Stimulated activated CD8-positive, alpha-beta memory T cell treated with anti-CD3 and anti-CD28 coated beads, Interleukin-4, amount 100 ng/mL, for 24 hours (primary cell): ENCODE measurements around the gene CDCP2.

Source experiments
- DNase-seq: peaks from one replicate; pipeline ENCODE4 v3.0.0-alpha.2; 2020; ENCODE audit warnings: low read depth

Gene CDCP2

GRCh38 chr1:54136963-54137533, 15.8 kb downstream of the CDCP2 start:
- no peak for DNase-seq

DNA sequence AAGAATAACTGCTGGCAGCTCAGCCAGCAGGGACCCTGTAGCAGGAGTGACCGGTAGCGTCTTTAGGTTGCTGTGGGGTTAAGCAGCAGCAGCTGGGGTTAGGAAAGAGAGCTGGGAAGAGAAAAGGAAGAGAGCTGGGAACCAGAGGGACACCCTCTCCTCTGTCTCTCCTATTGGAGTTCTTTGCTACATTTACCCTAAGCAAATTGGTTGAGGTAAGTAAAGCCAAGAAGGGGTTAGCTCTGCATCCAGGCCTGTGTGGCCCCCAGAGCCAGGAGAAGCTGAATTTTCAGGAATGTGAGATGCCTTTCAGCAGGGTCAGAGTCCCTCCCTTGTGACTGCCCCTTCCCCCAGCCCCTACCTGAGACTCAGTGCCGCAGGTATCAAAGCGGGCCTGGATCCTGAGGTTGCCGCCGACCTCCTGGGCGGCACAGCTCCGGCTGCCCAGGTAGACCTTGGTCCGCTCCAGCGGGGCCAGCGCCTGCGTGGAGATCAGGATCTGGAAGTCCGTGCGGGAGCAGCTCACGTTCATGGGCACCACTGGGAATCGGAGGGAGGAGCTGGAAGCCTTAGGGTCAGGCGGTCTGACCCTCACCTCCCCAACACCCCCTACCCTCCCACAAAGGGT, 16.4 kb downstream of the CDCP2 start:
- DNase-seq, result no peak

GRCh38 chr1:54135436-54136120, 17.2 kb downstream of the CDCP2 start:
- DNase-seq, result no peak

DNA sequence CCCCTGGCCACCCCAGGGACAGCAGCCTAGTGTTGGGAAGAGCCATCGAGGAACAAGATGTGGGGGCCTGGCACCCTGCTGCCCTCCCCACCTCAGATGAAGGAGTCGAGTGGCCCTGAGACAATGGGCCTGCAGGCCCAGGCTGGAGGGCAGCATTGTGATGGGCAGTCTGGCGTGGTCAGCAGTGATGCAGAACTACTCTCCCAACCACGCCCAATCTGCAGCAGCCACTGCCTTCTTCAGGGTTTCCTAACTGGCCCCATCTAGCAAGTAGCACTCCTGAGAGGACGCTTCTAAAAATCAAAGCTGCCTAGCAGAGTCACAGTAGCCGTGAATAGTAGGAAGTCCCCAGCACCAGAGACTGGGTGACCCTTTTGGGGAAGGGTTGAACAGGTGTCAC, 18.5 kb downstream of the CDCP2 start:
- no peak for DNase-seq

GRCh38 chr1:54132495-54132894, 20.3 kb downstream of the CDCP2 start:
- DNase-seq, result no peak

DNA sequence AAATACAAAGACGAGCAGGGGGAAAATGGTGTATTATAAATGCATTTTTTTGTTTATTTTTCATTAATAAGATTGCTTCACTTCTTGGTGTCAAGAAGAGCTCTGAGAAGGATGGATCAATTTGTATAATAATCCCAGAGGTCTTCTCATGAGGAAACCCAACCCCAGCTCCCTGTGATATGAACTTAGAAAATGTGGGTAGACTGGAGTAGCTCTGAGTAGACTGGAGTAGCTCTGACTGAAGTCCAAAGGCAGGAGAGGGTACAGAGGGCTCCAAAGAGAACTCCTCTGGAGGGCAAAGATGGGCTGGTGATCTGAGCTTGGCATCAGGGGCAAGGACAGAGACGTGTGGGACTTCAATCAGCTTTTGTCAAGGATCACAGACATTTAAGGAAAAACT, 21.4 kb downstream of the CDCP2 start:
- no peak for DNase-seq

GRCh38 chr1:54129858-54130257, 22.9 kb downstream of the CDCP2 start:
- DNase-seq, result no peak

- DNase-seq, result no peak
These were observed 25.1 kb downstream of the CDCP2 start for GRCh38 chr1:54127594-54128300.

- DNase-seq, result no peak
These were observed 26.5 kb downstream of the CDCP2 start for GRCh38 chr1:54126271-54126815.

- DNase-seq, result no peak
These were observed 27.3 kb downstream of the CDCP2 start for GRCh38 chr1:54125386-54126070.

DNA sequence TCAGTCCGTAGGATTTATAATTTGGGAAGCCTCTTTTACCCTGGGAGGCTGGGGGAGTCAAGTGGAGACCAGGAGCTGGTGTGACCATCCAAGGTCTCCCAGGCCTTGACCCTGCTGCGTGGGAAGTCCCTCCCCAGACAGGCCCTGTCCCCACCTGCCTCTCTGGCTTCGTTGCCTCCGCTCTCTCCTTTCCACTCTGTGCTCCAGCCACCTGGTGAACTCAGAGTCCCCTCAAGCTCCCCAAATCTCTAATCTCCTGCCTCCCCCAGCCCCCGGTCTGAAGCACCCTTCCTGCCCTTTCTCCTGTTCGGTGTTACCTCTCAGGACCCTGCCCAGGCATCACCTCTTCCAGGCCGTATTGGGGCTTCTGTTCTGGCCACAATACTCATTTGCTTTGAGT, 27.9 kb downstream of the CDCP2 start:
- no peak for DNase-seq

GRCh38 chr1:54124472-54124871, 28.3 kb downstream of the CDCP2 start:
- no peak for DNase-seq

DNA sequence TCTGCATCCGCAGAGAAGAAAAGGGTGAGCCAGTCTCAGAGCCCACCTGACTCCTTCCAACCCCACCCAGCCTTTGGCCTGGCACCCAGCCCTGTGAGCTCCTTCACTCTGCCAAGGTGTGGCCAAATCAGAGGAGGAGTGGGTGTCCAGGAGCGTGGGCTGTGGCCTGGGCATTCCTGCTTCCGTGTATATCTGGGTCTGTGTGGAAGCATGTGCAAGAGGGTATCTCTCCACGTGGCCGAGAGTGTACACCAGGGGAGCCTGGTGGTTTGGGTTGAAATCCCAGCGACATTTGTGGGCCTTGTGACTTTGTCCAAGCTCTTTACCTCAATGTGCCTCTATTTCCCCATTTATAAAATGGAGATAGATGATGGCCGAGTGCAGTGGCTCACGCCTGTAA, 29.8 kb downstream of the CDCP2 start:
- DNase-seq, result no peak

- no peak for DNase-seq
These were observed 30.6 kb downstream of the CDCP2 start for GRCh38 chr1:54122135-54122751.

DNA sequence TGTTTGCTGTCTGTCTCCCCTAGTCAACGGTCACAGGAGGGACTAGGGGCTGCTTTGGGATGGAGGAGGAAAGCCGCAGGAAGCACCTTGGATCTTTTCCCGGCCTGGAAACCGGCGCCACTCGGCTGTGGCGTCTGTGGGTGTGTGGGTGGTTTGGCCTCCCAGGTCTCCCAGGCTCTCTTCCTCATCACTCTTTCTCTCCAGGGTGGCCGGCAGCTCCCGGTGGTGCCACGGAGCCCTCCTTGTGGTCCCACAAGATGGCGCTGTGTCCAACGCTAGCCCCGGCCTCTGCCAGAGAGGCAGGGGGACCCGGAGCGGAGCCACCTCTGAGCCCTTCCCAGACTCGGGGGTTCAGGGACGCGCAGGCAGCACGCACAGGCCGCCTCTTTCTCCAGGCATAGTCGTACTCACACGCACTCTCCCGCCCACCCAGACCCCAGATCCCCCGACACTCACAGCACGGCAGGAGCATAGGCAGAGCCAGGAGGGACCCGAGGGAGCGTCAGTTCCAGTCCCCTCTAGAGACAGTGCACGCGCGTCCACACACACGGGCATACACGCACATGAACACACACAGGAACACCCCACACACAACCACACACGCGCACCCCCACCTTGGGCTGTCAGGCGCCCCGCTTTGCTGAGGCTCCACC, 31.2 kb downstream of the CDCP2 start:
- DNase-seq, result peak; percentile 46

GRCh38 chr1:54120698-54121481, 31.9 kb downstream of the CDCP2 start:
- DNase-seq, result no peak

DNA sequence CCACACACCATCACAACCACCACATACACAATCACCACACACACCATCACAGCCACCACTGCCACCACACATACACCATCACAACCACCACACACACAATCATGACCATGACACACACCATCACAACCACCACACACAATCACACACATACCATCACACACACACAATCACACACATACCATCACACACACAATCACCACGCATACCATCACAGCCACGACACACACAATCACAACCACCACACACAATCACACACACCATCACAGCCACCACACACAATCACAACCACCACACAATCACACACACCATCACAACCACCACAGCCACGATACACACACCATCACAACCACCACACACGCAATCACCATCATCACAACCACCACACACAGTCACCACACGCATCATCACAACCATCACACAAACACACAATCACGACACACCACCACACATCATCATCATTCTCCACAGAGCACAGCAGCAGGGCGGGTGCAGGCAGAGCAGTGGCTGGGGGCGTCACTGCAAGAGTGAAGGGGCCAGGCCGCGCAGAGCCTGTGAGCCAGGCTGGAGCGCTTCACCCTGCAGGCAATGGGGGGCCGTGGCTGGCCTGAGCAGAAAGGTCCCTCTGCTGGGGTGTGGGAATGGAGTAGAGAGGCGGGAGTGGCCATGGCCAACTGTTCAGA, 32.6 kb downstream of the CDCP2 start:
- no peak for DNase-seq

- no peak for DNase-seq
These were observed 34.1 kb downstream of the CDCP2 start for GRCh38 chr1:54118704-54119103.

- no peak for DNase-seq
These were observed 34.8 kb downstream of the CDCP2 start for GRCh38 chr1:54117815-54118563.
